ENCODE data around the gene INHBB.
"Not testable (repeated sequence)": the region's sequence is repeated elsewhere in the genome, so short reads cannot be mapped to it uniquely, and the experiment has no call there.

The INHBB gene

DNA sequence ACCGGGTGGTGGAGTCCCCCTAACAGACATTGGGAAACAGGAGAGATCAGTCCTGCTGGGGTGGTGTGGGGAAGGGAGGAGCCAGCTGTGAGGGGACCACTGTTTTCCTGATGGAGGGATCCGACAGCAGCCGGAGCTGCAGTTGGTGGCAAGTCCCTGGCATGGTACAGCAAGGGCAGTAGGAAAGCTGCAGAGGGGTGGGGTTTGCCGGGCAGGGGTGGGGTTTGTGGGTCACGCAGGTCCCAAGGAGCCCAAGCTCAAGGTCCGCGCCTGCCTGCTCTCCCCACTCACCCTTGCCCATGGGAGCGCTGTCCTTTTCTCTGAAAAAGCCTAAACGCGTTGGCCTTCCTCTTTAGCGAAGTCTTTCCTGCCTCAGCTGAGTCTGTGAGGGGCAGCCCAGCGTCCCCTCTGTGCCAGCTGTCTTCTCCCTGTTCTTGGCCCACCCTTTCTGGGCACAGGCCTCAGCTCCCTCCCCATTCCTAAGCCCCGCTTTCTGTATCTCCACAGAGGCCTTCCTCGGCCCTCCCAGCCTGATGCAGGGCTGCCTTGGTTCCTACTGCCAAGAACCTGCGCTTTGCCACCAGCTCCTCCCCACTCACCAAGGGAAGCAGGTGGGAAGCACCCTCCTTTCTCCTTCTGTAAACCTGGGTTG is 29.3 kb upstream of the INHBB start:
- DNase-seq, result no peak

DNA sequence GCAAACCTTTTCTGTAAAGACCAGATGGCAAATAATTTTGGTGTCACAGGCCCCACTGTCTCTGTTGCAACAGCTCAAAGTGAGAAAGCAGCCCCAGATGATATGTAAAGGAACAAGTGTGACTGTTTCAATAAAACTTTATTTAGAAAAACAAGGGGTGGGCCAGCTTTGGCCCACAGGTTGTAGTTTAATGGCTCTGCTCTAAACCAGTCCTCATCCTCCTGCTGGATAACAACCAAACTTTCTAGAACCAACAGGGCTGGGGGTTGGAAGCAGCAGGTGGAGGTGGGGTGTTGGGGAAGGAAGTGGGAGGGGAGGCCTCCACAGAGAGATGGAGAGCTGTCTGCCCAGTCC is 28.8 kb upstream of the INHBB start:
- no peak for DNase-seq

DNA sequence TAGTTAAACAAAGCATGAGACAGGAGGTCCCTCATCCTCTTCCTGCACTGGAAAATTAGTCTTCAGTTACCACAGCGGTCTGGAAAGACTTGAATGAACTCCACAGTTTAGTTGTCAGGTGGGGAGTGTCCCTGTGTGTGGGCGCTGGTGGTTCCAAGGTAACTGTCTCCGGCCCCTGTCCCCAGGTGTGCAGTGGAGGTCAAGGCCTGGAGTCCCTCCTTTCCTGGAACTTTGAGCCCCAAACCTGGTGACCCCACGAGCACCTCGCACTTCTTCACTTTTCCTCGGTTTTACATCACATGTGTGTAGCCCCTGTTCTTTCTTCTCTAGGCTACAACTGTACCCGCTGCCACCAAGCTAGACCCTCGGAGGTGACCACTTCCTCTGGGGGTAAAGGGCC is 28.0 kb upstream of the INHBB start:
- DNase-seq, result no peak

DNA sequence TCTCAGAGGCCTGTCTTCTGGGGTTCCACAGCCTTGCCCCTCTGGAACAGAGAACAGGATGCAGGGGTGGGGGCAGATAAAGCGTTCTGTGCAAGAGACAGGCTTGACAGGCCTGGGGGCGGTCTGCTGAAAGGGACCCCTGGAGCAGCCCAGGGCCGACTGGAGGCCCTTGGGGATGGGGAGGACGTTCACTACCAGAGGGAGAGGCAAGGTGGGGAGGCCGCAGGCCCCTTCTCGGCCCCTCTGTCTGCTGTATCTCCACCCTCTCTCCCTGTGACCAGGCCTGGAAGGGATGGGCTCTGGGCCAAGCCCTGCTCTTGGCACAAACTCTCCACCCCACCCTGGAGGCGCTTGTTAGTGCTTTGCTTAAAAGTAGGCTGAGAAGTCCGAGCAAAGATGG is 27.3 kb upstream of the INHBB start:
- DNase-seq, result no peak

DNA sequence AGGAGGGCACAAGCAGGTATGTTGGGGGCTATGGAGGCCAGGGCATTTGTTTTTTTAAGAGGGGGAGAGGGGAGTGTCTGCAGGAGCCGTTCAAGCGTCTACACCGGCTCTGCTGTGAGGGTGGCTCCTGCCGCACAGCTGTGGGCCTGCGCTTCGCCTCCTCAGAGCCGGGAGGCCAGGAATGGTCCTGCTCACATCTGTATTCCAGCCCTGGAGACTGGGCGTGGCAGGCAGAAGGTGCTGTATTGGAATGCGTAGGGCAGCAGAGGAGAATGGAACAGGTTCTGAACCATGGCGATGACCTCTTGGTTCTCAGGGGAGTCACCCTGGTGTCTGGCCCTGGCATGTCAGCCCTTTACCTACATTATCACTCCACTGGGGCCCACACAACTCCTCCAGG is 26.8 kb upstream of the INHBB start:
- DNase-seq, result no peak

DNA sequence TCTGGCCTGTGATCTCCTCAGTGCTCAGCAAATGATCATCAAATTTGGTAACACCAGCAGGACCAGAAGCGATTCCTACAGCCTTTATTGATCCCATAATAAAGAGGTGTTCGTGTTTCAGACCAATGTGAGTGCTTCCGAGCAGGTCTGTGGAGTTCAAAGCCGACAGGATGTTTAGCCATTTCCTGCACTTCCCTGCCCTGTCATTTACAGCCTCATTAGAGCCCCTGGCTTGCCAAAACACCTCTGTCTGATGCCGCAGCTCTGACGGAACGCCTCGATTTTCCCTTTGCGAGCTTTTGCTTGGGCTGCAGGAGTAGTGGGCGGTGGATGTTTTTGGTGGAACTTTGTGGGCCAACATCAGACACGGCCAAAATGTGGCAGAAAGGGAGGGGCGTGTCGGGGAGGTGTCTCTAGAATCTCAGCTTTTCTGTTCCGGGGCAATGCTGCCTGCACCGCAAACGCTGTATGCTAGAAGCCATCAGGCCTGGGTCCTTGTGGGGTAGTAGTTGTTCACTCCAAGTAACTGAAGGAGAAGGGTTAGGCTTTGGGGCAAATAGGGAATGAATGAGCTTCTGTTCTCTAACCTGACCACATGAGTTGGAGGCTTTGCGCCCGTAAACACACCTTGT is 26.1 kb upstream of the INHBB start:
- DNase-seq, result no peak

DNA sequence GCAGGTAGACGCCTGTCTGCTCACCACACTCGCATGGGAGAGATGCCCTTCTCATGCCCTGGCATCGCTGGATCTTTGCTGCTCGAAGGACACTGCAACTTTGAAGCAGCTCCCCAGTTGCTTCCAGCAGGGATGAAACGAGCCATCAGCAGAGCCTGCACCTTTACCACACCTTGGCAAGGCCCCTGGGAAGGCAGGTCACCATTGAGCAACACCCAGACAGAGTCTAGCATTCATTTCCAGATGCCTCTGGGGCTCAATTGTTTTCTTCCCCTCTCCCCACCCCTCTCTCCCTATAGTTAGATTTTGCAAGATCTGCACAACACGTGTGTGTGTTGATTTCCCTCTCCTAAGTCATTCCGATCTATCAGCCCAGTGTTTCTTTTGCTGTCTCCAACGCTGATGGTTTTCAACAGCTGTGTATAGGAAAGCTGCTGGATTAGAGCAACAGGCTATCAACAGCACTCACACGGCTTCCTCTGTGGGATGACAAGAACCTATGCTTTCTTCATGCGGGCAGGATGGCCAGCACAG is 25.6 kb upstream of the INHBB start:
- no peak for DNase-seq

DNA sequence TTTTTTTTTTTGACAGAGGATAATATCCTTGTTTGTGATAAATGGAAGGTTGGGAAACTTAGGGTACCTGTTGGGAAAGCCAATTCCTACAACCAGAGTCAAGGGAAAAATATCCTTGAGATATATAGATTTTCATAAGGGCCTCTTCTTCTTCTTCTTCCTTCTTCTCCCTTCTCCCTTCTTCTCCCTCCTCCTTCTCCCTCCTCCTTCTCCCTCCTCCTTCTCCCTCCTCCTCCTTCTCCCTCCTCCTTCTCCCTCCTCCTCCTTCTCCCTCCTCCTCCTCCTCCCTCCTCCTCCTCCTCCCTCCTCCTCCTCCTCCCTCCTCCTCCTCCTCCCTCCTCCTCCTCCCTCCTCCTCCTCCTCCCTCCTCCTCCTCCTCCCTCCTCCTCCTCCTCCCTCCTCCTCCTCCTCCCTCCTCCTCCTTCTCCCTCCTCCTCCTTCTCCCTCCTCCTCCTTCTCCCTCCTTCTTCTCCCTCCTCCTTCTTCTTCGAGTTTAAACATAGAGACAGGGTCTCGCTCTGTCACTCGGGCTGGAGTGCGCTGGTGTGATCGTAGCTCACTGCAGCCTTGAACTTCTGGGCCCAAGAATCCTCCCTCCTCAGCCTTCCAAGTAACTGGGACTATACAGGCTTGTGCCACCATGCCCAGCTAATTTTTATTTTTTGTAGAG is 24.9 kb upstream of the INHBB start:
- DNase-seq, result not testable (repeated sequence)

DNA sequence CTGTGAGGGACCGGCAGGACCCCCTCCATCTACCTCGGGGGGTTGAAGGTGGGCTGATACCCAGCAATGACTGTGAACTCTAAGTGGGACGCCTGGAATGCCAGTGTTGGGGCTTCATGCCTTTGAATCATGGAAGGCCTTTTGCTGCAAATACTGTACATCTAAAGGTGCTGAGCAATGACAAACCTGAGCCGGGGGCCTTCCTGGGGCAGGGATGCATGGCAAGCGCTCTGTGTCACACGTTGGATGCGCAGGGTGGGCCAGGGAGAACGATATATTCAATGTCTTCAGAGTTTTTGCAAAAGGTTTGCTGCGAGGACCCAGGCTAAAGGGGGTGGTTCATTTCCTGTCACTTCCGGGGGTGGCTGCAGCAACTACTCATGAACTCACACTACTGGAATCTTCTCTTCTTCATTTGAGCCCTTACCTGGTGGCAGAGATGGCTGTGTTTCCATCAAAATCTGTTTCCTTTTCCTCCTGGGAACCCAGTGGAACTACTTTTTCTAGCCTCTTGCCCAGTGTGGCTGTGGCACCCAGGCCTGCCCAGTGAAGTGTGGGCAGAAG is 24.1 kb upstream of the INHBB start:
- DNase-seq, result no peak

DNA sequence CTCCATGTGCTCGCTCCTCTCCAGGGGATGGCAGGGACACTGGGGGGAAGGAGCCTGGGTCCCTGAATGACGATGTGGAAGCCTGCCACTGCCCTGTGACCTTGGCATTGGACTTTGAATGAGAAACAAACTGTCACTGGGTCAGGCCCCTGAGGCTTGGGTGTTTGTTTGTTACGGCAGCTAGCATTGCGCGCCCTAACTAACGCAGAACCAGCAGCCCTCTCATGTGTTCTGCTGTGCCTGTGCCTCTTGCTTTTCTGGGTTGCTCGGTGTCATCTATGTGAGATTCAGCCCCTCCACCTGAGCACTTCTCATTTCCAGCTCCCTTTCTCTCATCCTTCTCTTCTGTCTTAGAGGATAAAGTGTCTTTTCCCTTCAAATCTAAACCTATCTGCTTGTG is 23.6 kb upstream of the INHBB start:
- no peak for DNase-seq

DNA sequence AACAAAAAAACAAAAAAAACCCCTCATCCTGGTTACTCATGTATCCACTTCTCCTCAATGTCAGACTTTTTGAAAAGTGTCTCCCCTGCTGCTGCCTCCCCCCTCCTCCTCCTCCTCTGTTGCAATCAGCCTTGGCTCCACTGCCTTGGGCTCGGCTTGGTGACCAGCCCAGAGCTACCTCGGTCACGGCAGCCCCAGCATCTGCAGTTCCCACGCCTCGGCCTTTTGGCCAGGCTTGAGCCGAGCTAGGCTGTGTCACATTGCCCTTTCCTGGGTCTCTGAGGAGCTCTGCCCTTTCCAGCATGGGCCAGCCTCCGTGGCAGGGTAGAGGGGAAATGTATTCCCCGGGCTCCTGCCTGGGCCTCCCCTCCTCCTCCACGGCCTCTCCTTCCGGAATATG is 22.7 kb upstream of the INHBB start:
- DNase-seq, result no peak

DNA sequence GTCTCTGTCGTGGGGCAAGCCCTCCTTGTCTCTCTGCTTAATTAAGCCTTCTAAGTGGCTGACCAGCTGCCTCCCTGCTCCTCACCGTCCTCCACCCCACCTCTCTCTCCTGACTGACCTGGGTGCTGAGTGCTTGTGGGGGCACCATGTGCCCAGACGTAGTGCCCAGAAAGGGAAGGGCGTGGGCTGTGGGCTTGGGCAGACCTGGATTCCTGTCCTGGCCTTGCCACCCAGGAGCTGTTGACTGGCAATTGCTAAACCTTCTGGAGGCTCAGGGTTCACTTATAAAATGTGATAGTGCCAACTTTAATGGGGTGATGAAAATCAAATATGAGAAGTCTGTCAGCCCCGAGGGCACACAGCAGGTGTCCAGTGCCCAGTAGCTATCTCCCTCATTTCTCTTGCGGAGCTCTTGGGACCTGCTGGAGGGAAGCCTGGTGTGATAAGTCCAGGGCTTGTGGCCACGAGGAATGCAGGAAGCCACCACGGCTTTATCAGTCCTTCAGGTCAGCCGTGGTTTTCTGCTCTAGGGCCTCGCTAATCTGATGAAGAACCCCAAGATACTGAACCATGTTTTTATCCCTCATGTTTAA is 22.0 kb upstream of the INHBB start:
- no peak for DNase-seq

DNA sequence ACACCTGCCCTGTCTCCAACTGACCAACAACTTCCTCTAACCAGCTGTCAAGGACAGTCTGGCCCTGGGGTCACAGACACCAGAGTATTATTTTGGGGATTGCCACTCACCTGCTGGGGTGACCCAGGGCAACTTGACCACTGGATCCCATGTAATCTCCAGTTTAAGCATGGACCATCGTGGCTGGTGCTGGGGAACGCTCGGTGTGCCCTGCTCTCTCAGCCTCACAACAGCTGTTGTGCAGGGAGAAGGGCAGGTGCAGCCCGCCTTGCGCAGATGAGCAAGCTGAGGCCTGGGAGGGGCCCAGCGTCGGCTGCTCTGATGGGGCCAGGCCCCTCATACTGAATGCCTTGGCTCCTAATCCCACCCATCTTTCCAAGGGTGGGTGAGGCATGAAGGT is 21.0 kb upstream of the INHBB start:
- no peak for DNase-seq

DNA sequence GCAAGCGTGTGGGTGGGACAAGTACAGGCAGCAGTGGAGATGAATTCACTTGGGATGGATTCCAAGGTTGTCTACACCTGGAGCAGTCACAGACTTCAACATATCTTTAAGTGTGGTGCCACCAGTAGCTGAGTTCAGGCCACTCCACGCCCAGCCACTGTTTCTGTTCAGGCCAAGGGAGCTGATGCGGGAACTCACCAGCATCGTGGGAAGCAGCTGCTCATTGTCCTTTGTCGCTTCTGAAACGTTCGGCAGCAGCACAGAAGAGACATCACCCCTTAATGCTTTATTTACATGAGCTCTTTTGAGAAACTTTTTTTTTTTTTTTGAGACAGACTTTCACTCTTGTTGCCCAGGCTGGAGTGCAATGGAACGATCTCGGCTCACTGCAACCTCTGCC is 19.9 kb upstream of the INHBB start:
- no peak for DNase-seq

DNA sequence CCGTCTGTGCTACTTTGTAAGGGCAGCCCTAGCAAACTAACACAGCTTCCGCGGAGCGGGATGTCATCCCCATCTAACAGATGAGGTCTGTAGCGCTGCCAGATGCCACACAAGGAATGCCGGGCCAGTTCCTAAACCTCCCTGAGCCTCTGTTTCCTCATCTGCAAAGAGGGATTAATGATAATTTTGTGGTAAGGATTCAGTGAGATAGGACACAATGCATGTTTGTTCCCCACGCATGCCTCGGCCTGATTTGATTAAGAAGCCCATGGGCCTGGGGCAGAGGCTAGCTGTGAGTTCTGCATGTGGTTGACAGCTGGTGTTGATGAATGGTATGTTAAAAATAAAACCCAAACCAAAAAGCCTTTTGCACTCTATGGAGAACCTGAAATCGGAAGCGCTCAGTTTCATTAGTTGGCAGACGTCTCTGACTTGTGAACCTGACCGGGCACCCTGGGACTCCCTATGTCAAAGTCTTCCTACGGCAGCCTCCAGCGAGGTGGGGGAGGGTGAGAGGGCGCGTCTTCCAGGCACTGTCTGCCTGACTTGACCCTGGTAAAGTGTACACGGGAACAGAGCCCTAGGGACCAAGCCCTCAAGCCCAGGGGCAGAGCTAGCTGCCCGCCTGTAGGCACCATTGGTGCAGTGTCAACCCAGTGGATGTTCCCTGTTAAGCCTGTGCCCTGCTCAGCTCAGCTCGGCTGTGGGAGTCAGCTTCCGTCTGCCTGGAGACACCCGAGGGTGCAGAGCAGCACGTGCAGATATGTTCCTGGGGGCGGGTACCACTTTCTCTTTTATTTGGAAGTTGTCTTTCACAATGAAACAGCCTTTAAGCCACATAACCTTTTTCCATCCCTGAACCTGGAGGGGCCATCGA is 14.8 kb upstream of the INHBB start:
- no peak for DNase-seq

DNA sequence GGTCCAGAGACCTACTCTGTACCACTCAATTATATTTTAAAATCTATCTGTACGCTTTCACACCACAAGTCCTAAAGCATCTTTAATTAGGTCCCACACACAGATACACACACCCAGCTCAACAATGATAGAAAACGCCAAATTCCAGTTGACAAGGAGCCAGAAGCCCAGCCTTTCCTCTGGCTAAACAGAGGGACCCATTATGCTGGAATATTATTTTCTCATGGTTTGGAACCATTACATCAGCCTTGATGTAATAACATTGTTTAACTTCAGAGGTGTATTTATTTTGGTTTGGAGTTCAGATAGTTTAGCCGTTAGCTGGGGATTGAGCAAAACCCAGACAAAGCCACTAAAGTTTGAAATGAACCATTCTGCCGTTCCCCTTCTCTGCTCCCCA is 14.0 kb upstream of the INHBB start:
- DNase-seq, result no peak

DNA sequence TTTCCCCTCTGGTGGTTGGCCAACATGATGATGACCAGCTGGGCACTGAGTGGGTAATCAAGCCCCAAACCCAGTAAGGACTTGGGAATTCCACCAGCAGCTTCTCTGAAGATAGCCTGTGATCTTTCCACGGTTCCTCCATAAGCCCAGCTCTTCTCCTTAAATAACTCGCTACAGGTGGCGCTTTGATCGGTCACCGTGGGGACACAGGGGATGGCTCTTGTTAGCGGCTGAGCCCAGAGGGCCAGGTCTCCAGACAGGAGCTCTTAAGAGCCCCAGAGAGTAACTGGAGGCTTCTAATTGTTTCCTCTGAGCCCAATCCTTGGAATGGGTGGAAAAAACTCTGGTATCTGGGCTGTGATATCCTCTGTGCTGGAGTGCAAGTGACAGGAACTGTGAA is 13.6 kb upstream of the INHBB start:
- DNase-seq, result no peak

DNA sequence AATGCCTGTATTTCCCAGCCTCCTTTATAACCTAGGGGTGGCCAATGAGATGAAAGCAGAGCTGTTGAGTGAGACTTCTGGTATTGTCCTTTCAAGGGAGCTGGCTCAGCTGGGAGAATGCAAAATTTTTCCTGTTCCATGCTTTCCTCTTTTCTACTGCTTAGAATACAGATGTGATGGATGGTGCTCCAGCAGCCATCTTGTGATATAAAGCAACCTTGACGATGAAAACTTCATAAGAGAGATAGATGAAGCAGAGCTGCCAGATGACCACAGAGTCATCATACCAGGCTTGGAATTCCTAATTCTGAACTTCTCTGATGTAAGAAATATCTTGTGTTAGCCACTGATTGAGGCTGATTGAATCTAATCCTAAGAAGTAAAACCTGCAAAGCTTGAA is 11.9 kb upstream of the INHBB start:
- no peak for DNase-seq

DNA sequence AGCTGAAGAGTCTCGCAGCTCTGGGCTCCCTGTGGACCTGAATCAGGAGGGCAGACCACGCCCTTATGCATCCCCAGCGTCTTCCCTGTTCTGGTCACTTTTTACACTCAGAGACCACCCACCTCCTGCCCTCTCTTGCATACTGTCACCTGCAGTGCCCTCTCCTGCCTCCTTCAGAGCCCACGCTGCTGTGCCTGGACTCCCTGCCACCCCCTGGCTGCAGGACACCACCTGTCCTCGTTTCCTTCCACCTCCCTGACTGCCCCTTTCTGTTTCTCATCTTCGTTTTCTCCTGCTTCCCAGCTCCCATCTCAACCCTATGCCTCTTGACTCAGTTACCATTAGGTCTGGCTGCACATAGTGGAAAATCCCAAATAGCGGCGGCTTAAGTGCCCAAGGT is 9.2 kb upstream of the INHBB start:
- no peak for DNase-seq

DNA sequence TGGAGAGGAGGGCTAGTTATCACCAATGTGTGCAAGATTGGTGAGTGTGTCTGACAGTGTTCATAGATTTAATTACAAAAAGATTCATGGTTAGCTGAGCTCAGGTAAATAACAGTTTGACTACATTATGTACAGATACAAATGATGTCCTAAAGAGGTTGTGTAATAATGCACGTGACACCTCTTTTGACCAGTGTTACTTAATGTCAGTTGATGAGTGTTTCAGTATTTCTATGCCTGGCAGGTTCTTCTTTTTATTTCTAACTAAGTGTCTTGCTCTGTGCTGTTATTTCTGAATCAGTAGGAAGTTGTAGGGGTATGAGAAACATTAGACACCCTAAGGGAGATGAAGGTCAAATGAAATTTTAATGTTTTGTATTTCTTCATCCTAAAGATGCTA is 7.9 kb upstream of the INHBB start:
- DNase-seq, result no peak

DNA sequence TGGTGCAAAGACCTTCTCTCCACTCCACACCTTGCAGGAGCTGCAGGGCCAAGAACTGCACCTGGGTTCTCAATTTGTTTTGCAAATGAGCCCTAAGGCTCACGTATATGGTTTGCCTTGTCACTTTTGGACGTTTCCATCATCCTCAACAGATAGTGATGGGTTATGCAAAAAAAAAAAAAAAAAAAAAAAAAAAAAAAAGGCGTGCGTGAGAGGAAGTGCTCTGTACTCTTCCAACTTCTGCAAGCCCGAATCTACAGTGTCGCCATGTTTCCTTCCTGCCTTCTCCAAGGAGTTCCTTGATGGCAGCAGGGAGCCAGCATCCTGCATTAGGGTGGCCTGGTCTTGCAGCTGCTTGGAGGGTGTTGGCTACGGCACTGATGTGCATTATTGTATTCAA is 4.0 kb upstream of the INHBB start:
- DNase-seq, result no peak

DNA sequence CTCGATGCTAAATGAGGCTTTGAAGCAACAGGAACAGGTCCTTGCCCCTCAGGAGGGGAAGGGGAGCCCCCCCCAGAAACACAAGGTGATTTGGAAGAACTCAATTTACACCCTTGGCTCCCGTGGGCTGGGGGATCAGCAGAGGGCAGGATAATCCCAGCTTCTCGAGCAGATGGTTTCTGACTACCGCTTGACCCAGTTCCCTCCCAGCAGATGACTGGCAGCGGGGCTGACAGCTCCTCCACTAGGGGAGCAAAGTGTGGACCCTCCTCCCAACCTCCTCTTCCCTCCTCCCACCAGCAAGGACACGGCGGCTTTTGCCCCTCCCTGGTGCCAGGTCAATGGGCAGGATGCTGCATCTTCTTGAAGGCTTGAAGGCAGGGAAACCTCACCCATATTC is 3.5 kb upstream of the INHBB start:
- no peak for DNase-seq

DNA sequence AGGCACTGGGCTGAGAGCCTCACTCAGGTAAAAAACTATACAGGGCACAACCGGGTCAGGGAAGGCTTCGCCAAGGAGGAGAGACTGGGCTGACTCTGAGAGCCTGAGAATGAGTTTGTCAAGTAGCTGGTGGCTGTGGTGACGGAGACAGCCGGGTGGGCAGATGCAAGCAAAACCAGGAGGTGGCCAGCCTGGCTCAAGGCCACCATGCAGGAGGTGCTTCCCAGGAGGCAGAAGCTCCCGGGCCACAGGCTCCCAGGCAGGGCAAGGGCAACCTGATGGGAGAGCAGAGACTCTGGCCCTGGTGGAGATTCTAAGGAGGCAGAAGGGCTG is 2.9 kb upstream of the INHBB start:
- no peak for DNase-seq

Data from T-helper 9 cell (primary cell).